HepG2 (cell line): ENCODE measurements around the gene DLX6. TPM values are rescaled to one million over a fixed set of nuclear protein-coding genes. Genes with fewer than 3 reads are reported as not detected.
A peak's percentile ranks its signal among the peaks of the same experiment; 100 is the strongest.

Experiments used
- AKNA ChIP-seq: sonication (generic); formaldehyde crosslinking; IDR thresholded peaks from 2 replicates; pipeline ENCODE4 v1.4.0; 2020; ENCODE audit warnings: missing genetic modification reagents, borderline replicate concordance
- FOXK1 ChIP-seq: sonication (generic); formaldehyde crosslinking; IDR thresholded peaks from 2 replicates; pipeline ENCODE4 v1.4.0; 2020; ENCODE audit warnings: low read depth, missing genetic modification reagents, borderline replicate concordance
- FOXP4 ChIP-seq: sonication (generic); formaldehyde crosslinking; IDR thresholded peaks from 2 replicates; pipeline ENCODE4 v1.4.0; 2020; ENCODE audit warnings: missing genetic modification reagents
- JARID2 ChIP-seq: sonication (generic); formaldehyde crosslinking; IDR thresholded peaks from 2 replicates; pipeline ENCODE4 v1.8.1; 2023; ENCODE audit warnings: missing genetic modification reagents, inconsistent platforms; ENCODE audit not compliant: insufficient replicate concordance
- MYNN ChIP-seq: sonication (generic); formaldehyde crosslinking; IDR thresholded peaks from 2 replicates; pipeline ENCODE4 v1.4.0; 2020; ENCODE audit warnings: mild to moderate bottlenecking, low read depth, missing genetic modification reagents
- PCBP1 ChIP-seq: fragments of 200-400 bp; formaldehyde crosslinking; IDR thresholded peaks from 2 replicates; pipeline ENCODE4 v1.6.1; 2017; ENCODE audit warnings: mild to moderate bottlenecking, low read depth, low read length, borderline replicate concordance
- ZBED4 ChIP-seq: sonication (generic); formaldehyde crosslinking; IDR thresholded peaks from 2 replicates; pipeline ENCODE4 v1.4.0; 2020; ENCODE audit warnings: missing genetic modification reagents, borderline replicate concordance
- ZBTB7B ChIP-seq: sonication (generic); formaldehyde crosslinking; IDR thresholded peaks from 2 replicates; pipeline ENCODE4 v1.4.0; 2020; ENCODE audit warnings: missing genetic modification reagents
- ZNF280B ChIP-seq: sonication (generic); formaldehyde crosslinking; IDR thresholded peaks from 2 replicates; pipeline ENCODE4 v1.5.0; 2020; ENCODE audit warnings: missing genetic modification reagents, mild to moderate bottlenecking, borderline replicate concordance
- ZNF281 ChIP-seq: sonication (generic); formaldehyde crosslinking; IDR thresholded peaks from 2 replicates; pipeline ENCODE4 v1.4.0; 2020; ENCODE audit warnings: missing genetic modification reagents, borderline replicate concordance
- ZNF674 ChIP-seq: sonication (generic); formaldehyde crosslinking; IDR thresholded peaks from 2 replicates; pipeline ENCODE4 v1.5.0; 2020; ENCODE audit warnings: low read depth, mild to moderate bottlenecking, missing genetic modification reagents
- polyA plus RNA-seq, 8 experiments: library from polyadenylated mRNA; depleted of rRNA in 3 of 8; stranded (reverse) in 7 of 8; unstranded in 1 of 8; fragments of >200 nt; fragmentation: Illumina TruSeq in 4 of 8; extraction: Trizol in 4 of 8; gene quantifications; 2 replicates each; pipeline versions ENCODE4 v1.2.1 to v1.2.3, GENCODE V29; 2011 to 2016; ENCODE audit warnings: low read depth in 4 of 8, missing spikeins in 1 of 8, mixed read lengths in 1 of 8; ENCODE audit not compliant: insufficient read depth in 1 of 8
- total RNA-seq, 5 experiments: library from RNA; depleted of rRNA; stranded (reverse); fragments of >200 nt; fragmentation: Illumina TruSeq; extraction: Trizol; gene quantifications; 2 replicates each; pipeline ENCODE4 v1.2.3, GENCODE V29; 2016; ENCODE audit warnings: low read depth in 1 of 5

DLX6 gene
- total and polyA plus RNA-seq, 2 of the 13 experiments (the other 11 are each of a cell fraction or from before 2014, with no cell fraction given), result 3.5 to 5.5 TPM

- TF ChIP-seq ZNF281 (CRISPR knock-in tag) (peak; percentile 43), JARID2 (CRISPR knock-in tag) (no peak), FOXK1 (CRISPR knock-in tag) (no peak), FOXP4 (CRISPR knock-in tag) (no peak), ZNF280B (CRISPR knock-in tag) (peak; percentile 42; the same call in 1 of the 2 replicates), MYNN (CRISPR knock-in tag) (no peak), ZBTB7B (CRISPR knock-in tag) (peak; percentile 60; the same call in 1 of the 2 replicates), ZNF674 (CRISPR knock-in tag) (no peak), AKNA (CRISPR knock-in tag) (no peak), PCBP1 (no peak), ZBED4 (CRISPR knock-in tag) (no peak)
Measured at GRCh38 chr7:97006055-97006815, 882 bp downstream of the DLX6 start (continued).
